ENCODE data around the gene MAP2. TPM values are rescaled to one million over a fixed set of nuclear protein-coding genes. Genes with fewer than 3 reads are reported as not detected.

MAP2 gene
- total RNA-seq, 1 donor, result 0.73 TPM

- Histone ChIP-seq H3K9me3 (ENCODE audit: low read depth, low read length) (no peaks in the 10 kb centered on the region), H3K4me1 (ENCODE audit: insufficient read depth, low read length) (no peaks in the 10 kb centered on the region), H3K4me3 (ENCODE audit: low read length) (no peak overlapping the region), H3K27me3 (ENCODE audit: insufficient read depth, low read length) (no peaks in the 10 kb centered on the region)
Observed at GRCh38 chr2:209644842-209645241, 221.0 kb downstream of the MAP2 start.

- Histone ChIP-seq H3K27me3 (ENCODE audit: insufficient read depth, low read length) (no peaks in the 10 kb centered on the region), H3K9me3 (ENCODE audit: low read depth, low read length) (no peaks in the 10 kb centered on the region), H3K4me3 (ENCODE audit: low read length) (no peak overlapping the region), H3K4me1 (ENCODE audit: insufficient read depth, low read length) (no peaks in the 10 kb centered on the region)
Observed at GRCh38 chr2:209648714-209649113, 224.9 kb downstream of the MAP2 start.

GRCh38 chr2:209653134-209653533 is 229.3 kb downstream of the MAP2 start:
- Histone ChIP-seq H3K9me3 (ENCODE audit: low read depth, low read length) (no peaks in the 10 kb centered on the region), H3K4me3 (ENCODE audit: low read length) (no peak overlapping the region), H3K27me3 (ENCODE audit: insufficient read depth, low read length) (no peaks in the 10 kb centered on the region), H3K4me1 (ENCODE audit: insufficient read depth, low read length) (no peaks in the 10 kb centered on the region)

- Histone ChIP-seq H3K4me1 (ENCODE audit: insufficient read depth, low read length) (no peaks in the 10 kb centered on the region), H3K9me3 (ENCODE audit: low read depth, low read length) (no peaks in the 10 kb centered on the region), H3K4me3 (ENCODE audit: low read length) (no peak overlapping the region), H3K27me3 (ENCODE audit: insufficient read depth, low read length) (no peaks in the 10 kb centered on the region)
Observed at GRCh38 chr2:209661286-209661894, 237.5 kb downstream of the MAP2 start.

- Histone ChIP-seq H3K27me3 (ENCODE audit: insufficient read depth, low read length) (no peaks in the 10 kb centered on the region), H3K9me3 (ENCODE audit: low read depth, low read length) (no peaks in the 10 kb centered on the region), H3K4me1 (ENCODE audit: insufficient read depth, low read length) (no peaks in the 10 kb centered on the region), H3K4me3 (ENCODE audit: low read length) (no peak overlapping the region)
Observed at GRCh38 chr2:209662021-209662420, 238.2 kb downstream of the MAP2 start.

GRCh38 chr2:209663139-209663538 is 239.3 kb downstream of the MAP2 start:
- Histone ChIP-seq H3K9me3 (ENCODE audit: low read depth, low read length) (no peaks in the 10 kb centered on the region), H3K4me1 (ENCODE audit: insufficient read depth, low read length) (no peaks in the 10 kb centered on the region), H3K27me3 (ENCODE audit: insufficient read depth, low read length) (no peaks in the 10 kb centered on the region), H3K4me3 (ENCODE audit: low read length) (no peak overlapping the region)

- Histone ChIP-seq H3K27me3 (ENCODE audit: insufficient read depth, low read length) (no peaks in the 10 kb centered on the region), H3K4me3 (ENCODE audit: low read length) (no peak overlapping the region), H3K9me3 (ENCODE audit: low read depth, low read length) (no peaks in the 10 kb centered on the region), H3K4me1 (ENCODE audit: insufficient read depth, low read length) (no peaks in the 10 kb centered on the region)
Observed at GRCh38 chr2:209663656-209664055, 239.8 kb downstream of the MAP2 start.

- H3K4me1 ChIP-seq (ENCODE audit: insufficient read depth, low read length), result no peaks in the 10 kb centered on the region
- no peak overlapping the region for H3K4me3 ChIP-seq (ENCODE audit: low read length)
- no peaks in the 10 kb centered on the region for H3K27me3 ChIP-seq (ENCODE audit: insufficient read depth, low read length)
- no peaks in the 10 kb centered on the region for H3K9me3 ChIP-seq (ENCODE audit: low read depth, low read length)
Observed at GRCh38 chr2:209666296-209666695, 242.4 kb downstream of the MAP2 start.

- H3K9me3 ChIP-seq (ENCODE audit: low read depth, low read length), result no peaks in the 10 kb centered on the region
- no peak overlapping the region for H3K4me3 ChIP-seq (ENCODE audit: low read length)
- H3K27me3 ChIP-seq (ENCODE audit: insufficient read depth, low read length), result no peaks in the 10 kb centered on the region
- no peaks in the 10 kb centered on the region for H3K4me1 ChIP-seq (ENCODE audit: insufficient read depth, low read length)
Observed at GRCh38 chr2:209671020-209671680, 247.3 kb downstream of the MAP2 start.

GRCh38 chr2:209673811-209674210 is 250.0 kb downstream of the MAP2 start:
- Histone ChIP-seq H3K4me3 (ENCODE audit: low read length) (no peak overlapping the region), H3K9me3 (ENCODE audit: low read depth, low read length) (no peaks in the 10 kb centered on the region), H3K4me1 (ENCODE audit: insufficient read depth, low read length) (no peaks in the 10 kb centered on the region)

GRCh38 chr2:209680596-209680995 is 256.7 kb downstream of the MAP2 start:
- no peak overlapping the region for H3K4me3 ChIP-seq (ENCODE audit: low read length)
- H3K27me3 ChIP-seq (ENCODE audit: insufficient read depth, low read length), result no peaks in the 10 kb centered on the region
- H3K9me3 ChIP-seq (ENCODE audit: low read depth, low read length), result no peaks in the 10 kb centered on the region
- H3K4me1 ChIP-seq (ENCODE audit: insufficient read depth, low read length), result no peaks in the 10 kb centered on the region

More at GRCh38 chr2:209673811-209674210, 250.0 kb downstream of the MAP2 start:
- H3K27me3 ChIP-seq (ENCODE audit: insufficient read depth, low read length), result no peaks in the 10 kb centered on the region

GRCh38 chr2:209681201-209681735 is 257.4 kb downstream of the MAP2 start:
- Histone ChIP-seq H3K4me1 (ENCODE audit: insufficient read depth, low read length) (no peaks in the 10 kb centered on the region), H3K9me3 (ENCODE audit: low read depth, low read length) (no peaks in the 10 kb centered on the region), H3K27me3 (ENCODE audit: insufficient read depth, low read length) (no peaks in the 10 kb centered on the region), H3K4me3 (ENCODE audit: low read length) (no peak overlapping the region)

- Histone ChIP-seq H3K4me3 (ENCODE audit: low read length) (no peak overlapping the region), H3K27me3 (ENCODE audit: insufficient read depth, low read length) (no peaks in the 10 kb centered on the region), H3K9me3 (ENCODE audit: low read depth, low read length) (no peaks in the 10 kb centered on the region), H3K4me1 (ENCODE audit: insufficient read depth, low read length) (no peaks in the 10 kb centered on the region)
Observed at GRCh38 chr2:209682646-209683045, 258.8 kb downstream of the MAP2 start.

- H3K27me3 ChIP-seq (ENCODE audit: insufficient read depth, low read length), result no peaks in the 10 kb centered on the region
- H3K4me3 ChIP-seq (ENCODE audit: low read length), result no peak overlapping the region
- no peaks in the 10 kb centered on the region for H3K9me3 ChIP-seq (ENCODE audit: low read depth, low read length)
- no peaks in the 10 kb centered on the region for H3K4me1 ChIP-seq (ENCODE audit: insufficient read depth, low read length)
Observed at GRCh38 chr2:209685340-209685739, 261.5 kb downstream of the MAP2 start.

GRCh38 chr2:209685963-209686362 is 262.1 kb downstream of the MAP2 start:
- Histone ChIP-seq H3K4me1 (ENCODE audit: insufficient read depth, low read length) (no peaks in the 10 kb centered on the region), H3K27me3 (ENCODE audit: insufficient read depth, low read length) (no peaks in the 10 kb centered on the region), H3K9me3 (ENCODE audit: low read depth, low read length) (no peaks in the 10 kb centered on the region), H3K4me3 (ENCODE audit: low read length) (no peak overlapping the region)

- no peak overlapping the region for H3K4me3 ChIP-seq (ENCODE audit: low read length)
- H3K27me3 ChIP-seq (ENCODE audit: insufficient read depth, low read length), result no peaks in the 10 kb centered on the region
- H3K4me1 ChIP-seq (ENCODE audit: insufficient read depth, low read length), result no peaks in the 10 kb centered on the region
- no peaks in the 10 kb centered on the region for H3K9me3 ChIP-seq (ENCODE audit: low read depth, low read length)
Observed at GRCh38 chr2:209686448-209686847, 262.6 kb downstream of the MAP2 start.
